Neural cell (in vitro differentiated cells): ENCODE measurements around the gene CAMKMT.

ENCODE experiments used
- EP300 ChIP-seq: fragments of 450-650 bp; conservative IDR thresholded peaks from 2 replicates; pipeline ENCODE4 v1.6.1; 2014; ENCODE audit warnings: antibody characterized with exemption, mild to moderate bottlenecking, moderate library complexity; ENCODE audit not compliant: poor library complexity, severe bottlenecking
- EZH2 ChIP-seq: fragments of 200-600, 300-800 bp; shearing (Covaris generic), sonication (generic); IDR thresholded peaks from 2 replicates; pipeline ENCODE4 v1.6.1; 2014; ENCODE audit warnings: antibody characterized with exemption, low read length, borderline replicate concordance, mild to moderate bottlenecking; ENCODE audit not compliant: insufficient read depth, poor library complexity, severe bottlenecking
- MXI1 ChIP-seq: fragments of 450-650 bp; conservative IDR thresholded peaks from 2 replicates; pipeline ENCODE4 v1.6.1; 2014; ENCODE audit warnings: antibody characterized with exemption, mild to moderate bottlenecking; ENCODE audit not compliant: poor library complexity, severe bottlenecking
- POLR2AphosphoS5 ChIP-seq: IDR thresholded peaks from 2 replicates; pipeline ENCODE4 v1.6.1; 2012
- RAD21 ChIP-seq: fragments of 450-650 bp; conservative IDR thresholded peaks from 2 replicates; pipeline ENCODE4 v1.6.1; 2014; ENCODE audit warnings: antibody characterized with exemption, mild to moderate bottlenecking, moderate library complexity
- SMC3 ChIP-seq: fragments of 450-650 bp; conservative IDR thresholded peaks from 2 replicates; pipeline ENCODE4 v1.6.1; 2014; ENCODE audit warnings: antibody characterized with exemption, mild to moderate bottlenecking, moderate library complexity; ENCODE audit not compliant: poor library complexity
- TAF1 ChIP-seq: IDR thresholded peaks from 2 replicates; pipeline ENCODE4 v1.6.1; 2012; ENCODE audit warnings: low read depth
- TF ChIP-seq, protein P1 (sequence below): fragments of 450-650 bp; IDR thresholded peaks from 2 replicates; pipeline ENCODE4 v1.5.1; 2014; ENCODE audit warnings: antibody characterized with exemption, mild to moderate bottlenecking, moderate library complexity; ENCODE audit not compliant: poor library complexity, severe bottlenecking
- TF ChIP-seq, protein P2 (sequence below): IDR thresholded peaks from 2 replicates; pipeline ENCODE4 v1.6.1; 2012; ENCODE audit warnings: borderline replicate concordance

DNA sequence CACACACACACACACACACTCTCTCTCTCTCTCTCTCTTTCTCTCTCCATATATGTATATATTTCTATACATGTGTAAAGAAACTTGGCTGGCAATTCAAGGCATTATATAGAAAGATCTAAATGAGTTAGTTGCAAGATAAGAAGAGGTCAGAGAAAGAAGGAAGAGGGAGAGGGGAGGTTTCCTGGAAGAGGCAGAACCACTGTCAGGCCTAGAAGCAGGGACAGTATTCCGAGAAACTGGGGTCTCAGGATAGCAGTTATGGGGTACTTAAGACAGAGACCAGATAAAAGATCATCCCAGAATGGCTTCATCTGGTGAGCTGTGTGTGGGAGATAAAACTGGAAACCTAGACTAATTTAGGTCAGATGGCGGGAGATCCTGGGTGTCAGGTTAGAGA, 180.8 kb downstream of the CAMKMT start:
- TF ChIP-seq MXI1: no peak
- TF ChIP-seq, protein P1, sequence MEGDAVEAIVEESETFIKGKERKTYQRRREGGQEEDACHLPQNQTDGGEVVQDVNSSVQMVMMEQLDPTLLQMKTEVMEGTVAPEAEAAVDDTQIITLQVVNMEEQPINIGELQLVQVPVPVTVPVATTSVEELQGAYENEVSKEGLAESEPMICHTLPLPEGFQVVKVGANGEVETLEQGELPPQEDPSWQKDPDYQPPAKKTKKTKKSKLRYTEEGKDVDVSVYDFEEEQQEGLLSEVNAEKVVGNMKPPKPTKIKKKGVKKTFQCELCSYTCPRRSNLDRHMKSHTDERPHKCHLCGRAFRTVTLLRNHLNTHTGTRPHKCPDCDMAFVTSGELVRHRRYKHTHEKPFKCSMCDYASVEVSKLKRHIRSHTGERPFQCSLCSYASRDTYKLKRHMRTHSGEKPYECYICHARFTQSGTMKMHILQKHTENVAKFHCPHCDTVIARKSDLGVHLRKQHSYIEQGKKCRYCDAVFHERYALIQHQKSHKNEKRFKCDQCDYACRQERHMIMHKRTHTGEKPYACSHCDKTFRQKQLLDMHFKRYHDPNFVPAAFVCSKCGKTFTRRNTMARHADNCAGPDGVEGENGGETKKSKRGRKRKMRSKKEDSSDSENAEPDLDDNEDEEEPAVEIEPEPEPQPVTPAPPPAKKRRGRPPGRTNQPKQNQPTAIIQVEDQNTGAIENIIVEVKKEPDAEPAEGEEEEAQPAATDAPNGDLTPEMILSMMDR: no peak
- TF ChIP-seq RAD21: no peak
- no peak for TF ChIP-seq POLR2AphosphoS5
- no peak for TF ChIP-seq SMC3
- TF ChIP-seq, protein P2, sequence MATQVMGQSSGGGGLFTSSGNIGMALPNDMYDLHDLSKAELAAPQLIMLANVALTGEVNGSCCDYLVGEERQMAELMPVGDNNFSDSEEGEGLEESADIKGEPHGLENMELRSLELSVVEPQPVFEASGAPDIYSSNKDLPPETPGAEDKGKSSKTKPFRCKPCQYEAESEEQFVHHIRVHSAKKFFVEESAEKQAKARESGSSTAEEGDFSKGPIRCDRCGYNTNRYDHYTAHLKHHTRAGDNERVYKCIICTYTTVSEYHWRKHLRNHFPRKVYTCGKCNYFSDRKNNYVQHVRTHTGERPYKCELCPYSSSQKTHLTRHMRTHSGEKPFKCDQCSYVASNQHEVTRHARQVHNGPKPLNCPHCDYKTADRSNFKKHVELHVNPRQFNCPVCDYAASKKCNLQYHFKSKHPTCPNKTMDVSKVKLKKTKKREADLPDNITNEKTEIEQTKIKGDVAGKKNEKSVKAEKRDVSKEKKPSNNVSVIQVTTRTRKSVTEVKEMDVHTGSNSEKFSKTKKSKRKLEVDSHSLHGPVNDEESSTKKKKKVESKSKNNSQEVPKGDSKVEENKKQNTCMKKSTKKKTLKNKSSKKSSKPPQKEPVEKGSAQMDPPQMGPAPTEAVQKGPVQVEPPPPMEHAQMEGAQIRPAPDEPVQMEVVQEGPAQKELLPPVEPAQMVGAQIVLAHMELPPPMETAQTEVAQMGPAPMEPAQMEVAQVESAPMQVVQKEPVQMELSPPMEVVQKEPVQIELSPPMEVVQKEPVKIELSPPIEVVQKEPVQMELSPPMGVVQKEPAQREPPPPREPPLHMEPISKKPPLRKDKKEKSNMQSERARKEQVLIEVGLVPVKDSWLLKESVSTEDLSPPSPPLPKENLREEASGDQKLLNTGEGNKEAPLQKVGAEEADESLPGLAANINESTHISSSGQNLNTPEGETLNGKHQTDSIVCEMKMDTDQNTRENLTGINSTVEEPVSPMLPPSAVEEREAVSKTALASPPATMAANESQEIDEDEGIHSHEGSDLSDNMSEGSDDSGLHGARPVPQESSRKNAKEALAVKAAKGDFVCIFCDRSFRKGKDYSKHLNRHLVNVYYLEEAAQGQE: no peak
- no peak for TF ChIP-seq EZH2
- TF ChIP-seq TAF1: no peak
- TF ChIP-seq EP300: no peak
